Testis (tissue), 3 donors: ENCODE results near the gene CCDC122. TPM values are rescaled to one million over a fixed set of nuclear protein-coding genes. Genes with fewer than 3 reads are reported as not detected.

Experiments used
- DNase-seq: peaks from one replicate; pipeline ENCODE4 v3.0.0-alpha.2; 2019
- H3K27ac ChIP-seq, 2 donors: fragments of 200-600 bp; sonication (generic); one replicate each; pipeline ENCODE4 v1.5.1; 2019
- H3K27me3 ChIP-seq: fragments of 200-600 bp; sonication (generic); one replicate; pipeline ENCODE4 v1.5.1; 2019
- H3K36me3 ChIP-seq: fragments of 200-600 bp; sonication (generic); one replicate; pipeline ENCODE4 v1.5.1; 2017; ENCODE audit warnings: low read depth; ENCODE audit errors: missing control alignments
- H3K4me1 ChIP-seq: fragments of 200-600 bp; sonication (generic); one replicate; pipeline ENCODE4 v1.5.1; 2019
- H3K4me3 ChIP-seq, 2 donors: fragments of 200-600 bp; sonication (generic); one replicate each; pipeline ENCODE4 v1.5.1; 2017 to 2019
- H3K9me3 ChIP-seq: fragments of 200-600 bp; sonication (generic); one replicate; pipeline ENCODE4 v1.5.1; 2017
- POLR2A ChIP-seq: fragments of 450-650 bp; IDR thresholded peaks from one replicate; pipeline ENCODE4 v1.6.1; 2017; ENCODE audit warnings: antibody characterized with exemption, mild to moderate bottlenecking, moderate library complexity
- WGBS, 2 donors: methylation state at CpG; one replicate each; pipeline ENCODE4 v1.1.5; 2018; 5-methylcytosine and 5-hydroxymethylcytosine counted together
- intact Hi-C: fragments of 100-400 bp; cut with DNase I; formaldehyde crosslinking; loops from one replicate; pipeline ENCODE4 v1.15.1; 2023; ENCODE audit warnings: low total_unique reads
- polyA plus RNA-seq: library from polyadenylated mRNA; stranded (reverse); fragments of 350-450 nt; fragmentation: Illumina TruSeq; extraction: RNeasy Lipid Tissue Mini Kit (QIAGEN cat#74804); gene quantifications from one replicate; pipeline ENCODE4 v1.2.3, GENCODE V29; 2014; ENCODE audit warnings: low read depth, low replicate concordance; ENCODE audit not compliant: insufficient read depth
- total RNA-seq, 2 donors: library from RNA; depleted of rRNA; stranded (reverse); fragments of >200 nt; gene quantifications; one replicate each; pipeline ENCODE4 v1.2.3, GENCODE V29; 2016
- TF ChIP-seq, protein P1 (sequence below), 3 experiments: fragments of 450-650 bp in 2 of 3; fragments of 200-600 bp in 1 of 3; sonication (generic) in 1 of 3; IDR thresholded peaks; one replicate each; pipeline ENCODE4 v1.5.1; 2016 to 2019; ENCODE audit warnings: antibody characterized with exemption in 3 of 3, mild to moderate bottlenecking in 2 of 3, moderate library complexity in 1 of 3

The CCDC122 gene
- total and polyA plus RNA-seq, 3 donors from 2014 or later: 1.3 to 31.6 (median 20.6) TPM

GRCh38 chr13:43916828-43917227 is 37.3 kb upstream of the CCDC122 start:
- no peaks in the 10 kb centered on the region for H3K27me3 ChIP-seq
- H3K9me3 ChIP-seq: no peaks in the 10 kb centered on the region
- no peaks in the 10 kb centered on the region for H3K4me1 ChIP-seq
- 32 to 49% methylated on average over 2 of the region's 2 CpGs for WGBS, 2 donors
- no peak overlapping the region for H3K27ac ChIP-seq
- DNase-seq: no peak
- intact Hi-C loops: no loop called here
- TF ChIP-seq POLR2A: no peak
- TF ChIP-seq, protein P1, sequence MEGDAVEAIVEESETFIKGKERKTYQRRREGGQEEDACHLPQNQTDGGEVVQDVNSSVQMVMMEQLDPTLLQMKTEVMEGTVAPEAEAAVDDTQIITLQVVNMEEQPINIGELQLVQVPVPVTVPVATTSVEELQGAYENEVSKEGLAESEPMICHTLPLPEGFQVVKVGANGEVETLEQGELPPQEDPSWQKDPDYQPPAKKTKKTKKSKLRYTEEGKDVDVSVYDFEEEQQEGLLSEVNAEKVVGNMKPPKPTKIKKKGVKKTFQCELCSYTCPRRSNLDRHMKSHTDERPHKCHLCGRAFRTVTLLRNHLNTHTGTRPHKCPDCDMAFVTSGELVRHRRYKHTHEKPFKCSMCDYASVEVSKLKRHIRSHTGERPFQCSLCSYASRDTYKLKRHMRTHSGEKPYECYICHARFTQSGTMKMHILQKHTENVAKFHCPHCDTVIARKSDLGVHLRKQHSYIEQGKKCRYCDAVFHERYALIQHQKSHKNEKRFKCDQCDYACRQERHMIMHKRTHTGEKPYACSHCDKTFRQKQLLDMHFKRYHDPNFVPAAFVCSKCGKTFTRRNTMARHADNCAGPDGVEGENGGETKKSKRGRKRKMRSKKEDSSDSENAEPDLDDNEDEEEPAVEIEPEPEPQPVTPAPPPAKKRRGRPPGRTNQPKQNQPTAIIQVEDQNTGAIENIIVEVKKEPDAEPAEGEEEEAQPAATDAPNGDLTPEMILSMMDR (IDR thresholded peaks at IDR 0.05): no peak
- no peak overlapping the region for H3K4me3 ChIP-seq
- H3K36me3 ChIP-seq: no peaks in the 10 kb centered on the region

GRCh38 chr13:43915451-43915850 is 35.9 kb upstream of the CCDC122 start:
- no peaks in the 10 kb centered on the region for H3K27me3 ChIP-seq
- H3K36me3 ChIP-seq: no peaks in the 10 kb centered on the region
- peaks cover 3% of the 10 kb centered on the region for H3K4me1 ChIP-seq
- H3K27ac ChIP-seq: no peak overlapping the region
- no peak for DNase-seq
- H3K4me3 ChIP-seq: no peak overlapping the region
- H3K9me3 ChIP-seq: no peaks in the 10 kb centered on the region
- intact Hi-C loops: no loop called here
- WGBS, 2 donors: 43 to 58% methylated on average over 4 to 6 of the region's 6 CpGs
- TF ChIP-seq POLR2A: no peak
- TF ChIP-seq, protein P1 (IDR thresholded peaks at IDR 0.05): no peak

GRCh38 chr13:43911871-43912270 is 32.3 kb upstream of the CCDC122 start:
- H3K36me3 ChIP-seq: no peaks in the 10 kb centered on the region
- peaks cover 11% of the 10 kb centered on the region for H3K4me1 ChIP-seq
- H3K9me3 ChIP-seq: no peaks in the 10 kb centered on the region
- H3K27me3 ChIP-seq: no peaks in the 10 kb centered on the region
- intact Hi-C loops: no loop called here
- no peak overlapping the region for H3K4me3 ChIP-seq
- no peak for TF ChIP-seq POLR2A
- TF ChIP-seq, protein P1 (IDR thresholded peaks at IDR 0.05): no peak
- DNase-seq: no peak
- WGBS, 2 donors: 70 to 74% methylated on average over 2 to 3 of the region's 3 CpGs
- no peak overlapping the region for H3K27ac ChIP-seq

DNA sequence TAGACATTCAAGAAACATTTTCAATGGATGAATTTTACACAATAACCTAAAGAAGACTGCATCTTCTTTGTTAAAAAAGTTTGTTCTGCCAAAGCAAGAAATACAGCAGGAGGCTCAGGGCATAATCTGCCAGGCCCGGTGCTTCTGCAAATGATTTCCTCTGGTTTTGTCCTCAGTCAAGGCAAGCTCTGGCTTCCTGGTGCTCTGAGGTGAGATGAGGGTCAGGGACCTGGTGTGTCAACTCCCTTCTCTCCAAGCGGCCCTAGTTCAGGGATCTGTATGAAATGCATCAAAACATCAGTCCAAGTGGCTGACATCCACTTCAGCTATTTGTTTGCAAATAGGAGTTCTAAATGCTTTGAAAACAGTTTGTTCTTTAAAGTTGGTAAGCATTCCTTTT is 31.7 kb upstream of the CCDC122 start:
- H3K9me3 ChIP-seq: no peaks in the 10 kb centered on the region
- peaks cover 12% of the 10 kb centered on the region for H3K4me1 ChIP-seq
- no peak overlapping the region for H3K4me3 ChIP-seq
- H3K36me3 ChIP-seq: no peaks in the 10 kb centered on the region
- TF ChIP-seq, protein P1 (IDR thresholded peaks at IDR 0.05): no peak
- TF ChIP-seq POLR2A: no peak
- no peak overlapping the region for H3K27ac ChIP-seq
- intact Hi-C loops: no loop called here
- WGBS, 2 donors: 47 to 50% methylated on average over 2 of the region's 2 CpGs
- no peaks in the 10 kb centered on the region for H3K27me3 ChIP-seq
- no peak for DNase-seq

DNA sequence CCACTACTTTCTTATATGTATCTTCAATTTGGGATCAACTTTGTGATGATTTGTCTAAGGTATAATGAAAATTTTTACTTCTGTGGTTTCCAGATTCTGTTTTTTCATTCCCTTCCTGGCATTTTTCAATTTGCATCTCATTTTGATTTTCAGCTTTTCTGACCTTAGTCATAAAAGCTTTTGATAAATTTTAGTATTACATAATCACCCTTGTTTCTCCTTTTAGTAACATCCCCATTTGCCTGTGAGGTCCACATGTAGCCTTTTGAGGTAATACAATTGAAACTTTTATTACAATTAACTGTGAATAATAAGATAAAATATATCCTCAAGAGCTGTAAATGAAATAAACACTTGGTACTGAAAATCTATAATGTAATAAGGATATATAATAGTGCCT is 31.3 kb upstream of the CCDC122 start:
- H3K4me1 ChIP-seq: peaks cover 14% of the 10 kb centered on the region
- no peaks in the 10 kb centered on the region for H3K27me3 ChIP-seq
- H3K4me3 ChIP-seq: no peak overlapping the region
- TF ChIP-seq, protein P1 (IDR thresholded peaks at IDR 0.05): no peak
- no peak for TF ChIP-seq POLR2A
- H3K36me3 ChIP-seq: no peaks in the 10 kb centered on the region
- intact Hi-C loops: no loop called here
- no peak for DNase-seq
- no peaks in the 10 kb centered on the region for H3K9me3 ChIP-seq
- no peak overlapping the region for H3K27ac ChIP-seq
